ENCODE data around the gene PCNX2.

The PCNX2 gene

DNA sequence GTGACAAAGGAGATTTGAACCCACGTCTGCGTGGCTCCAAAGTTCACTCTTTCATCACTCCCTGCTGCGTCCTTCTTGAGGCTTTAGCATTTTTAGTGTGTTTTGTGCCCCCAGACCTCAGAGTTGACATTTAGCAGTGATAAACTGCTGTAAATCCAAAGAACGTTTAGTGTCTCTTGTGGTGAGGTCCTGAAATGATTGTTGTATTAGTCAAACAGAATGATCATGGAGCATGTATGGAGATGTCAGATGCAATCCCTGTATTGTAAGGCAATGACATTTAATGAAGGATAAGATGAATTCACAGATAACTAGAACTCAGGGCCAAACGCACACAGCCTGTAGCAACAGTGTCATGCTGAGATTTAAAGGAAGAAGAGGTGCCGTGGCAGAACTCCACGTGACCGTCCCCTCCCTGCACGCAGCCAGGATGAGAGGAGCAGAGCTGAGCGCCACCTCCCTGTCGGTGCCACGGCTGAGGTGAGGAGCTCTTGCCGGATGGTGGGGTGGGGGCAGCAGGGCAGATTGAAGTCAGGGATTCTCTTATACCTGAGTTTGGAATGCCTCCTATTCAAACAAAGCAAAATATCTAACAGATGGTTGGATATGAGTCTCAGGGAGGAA, 315.1 kb downstream of the PCNX2 start:
- DNase-seq = no peak

DNA sequence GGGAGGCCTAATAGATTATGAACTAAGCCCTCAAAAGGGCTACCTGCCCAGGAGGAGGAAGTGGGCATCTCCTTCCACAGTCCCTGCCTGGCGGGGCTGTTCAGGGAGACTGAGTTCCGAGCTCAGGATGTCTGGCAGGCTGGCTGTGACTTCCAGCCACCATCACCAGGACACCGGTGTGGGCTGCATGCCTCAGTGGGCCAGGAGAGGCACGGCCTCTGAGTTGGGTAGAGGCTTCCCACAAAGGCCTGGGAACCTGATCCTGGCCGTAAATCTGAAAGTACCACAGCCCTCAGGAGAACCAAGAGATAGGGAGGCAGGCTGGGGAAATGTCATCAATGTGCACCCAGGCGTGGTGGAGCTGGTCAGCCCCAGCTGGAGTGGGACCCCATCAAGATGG, 316.0 kb downstream of the PCNX2 start:
- DNase-seq = no peak

DNA sequence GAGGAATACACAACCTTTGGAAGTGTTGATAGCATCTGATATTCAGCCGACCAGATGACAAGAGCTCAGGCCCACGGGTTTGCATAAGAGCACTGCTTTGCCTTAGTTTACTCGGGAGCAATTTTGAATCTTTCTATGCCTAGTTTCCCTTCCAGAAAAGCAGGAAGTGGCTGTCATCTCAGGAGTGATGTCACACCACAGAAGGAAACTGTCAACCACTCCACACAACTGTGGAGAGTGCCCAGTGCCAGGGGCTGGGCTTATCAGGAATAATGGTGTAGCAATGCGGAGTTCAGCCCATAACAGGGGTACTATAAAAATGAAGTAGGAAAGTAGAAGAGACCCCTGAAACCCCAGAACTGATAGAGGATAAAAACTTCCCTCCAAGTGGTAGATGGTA, 316.7 kb downstream of the PCNX2 start:
- no peak for DNase-seq

DNA sequence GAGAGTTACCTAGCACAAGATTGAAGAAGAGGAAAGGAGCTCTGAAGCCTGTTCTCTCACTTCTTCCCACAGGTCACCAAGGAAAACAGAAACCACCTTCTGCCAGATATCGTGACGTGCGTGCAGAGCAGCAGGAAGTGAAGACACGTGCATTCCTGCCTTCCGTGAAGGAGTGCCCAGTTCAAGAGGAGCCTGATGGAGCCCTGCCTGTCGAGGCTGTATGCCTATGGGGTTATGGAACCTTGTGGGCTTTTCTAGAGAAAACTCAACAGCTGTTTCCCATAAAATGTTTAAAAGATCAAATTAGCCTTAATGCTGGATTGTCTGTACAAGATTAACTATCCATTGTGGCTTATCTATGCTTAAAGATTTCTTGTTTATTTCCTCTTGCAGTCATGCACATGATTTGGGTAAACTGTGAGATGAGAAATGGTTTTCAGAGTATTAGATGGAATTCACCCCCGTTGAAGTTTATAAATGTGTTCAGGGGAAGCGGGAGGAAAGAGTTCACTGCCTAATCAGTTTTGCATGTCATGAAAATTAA, 317.4 kb downstream of the PCNX2 start:
- DNase-seq = no peak

DNA sequence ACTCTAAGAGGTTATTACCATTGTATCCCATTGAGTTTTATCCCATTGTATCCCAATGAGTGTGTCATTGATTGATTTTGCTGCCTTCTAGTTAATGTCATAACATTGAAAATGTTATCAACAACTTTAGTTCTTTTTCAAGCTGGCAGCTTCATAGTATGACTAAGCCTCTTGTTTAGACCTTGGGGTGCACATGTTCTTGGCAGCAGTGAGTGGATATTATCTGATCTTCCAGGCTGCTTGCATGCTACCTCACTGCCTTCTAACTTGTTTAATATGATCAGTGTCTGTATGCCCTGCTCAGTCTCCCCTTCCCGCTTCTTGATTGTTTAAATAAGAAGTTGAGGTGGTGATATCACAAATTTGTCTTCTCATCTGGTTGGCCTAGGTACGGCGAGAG, 320.6 kb downstream of the PCNX2 start:
- no peak for DNase-seq

DNA sequence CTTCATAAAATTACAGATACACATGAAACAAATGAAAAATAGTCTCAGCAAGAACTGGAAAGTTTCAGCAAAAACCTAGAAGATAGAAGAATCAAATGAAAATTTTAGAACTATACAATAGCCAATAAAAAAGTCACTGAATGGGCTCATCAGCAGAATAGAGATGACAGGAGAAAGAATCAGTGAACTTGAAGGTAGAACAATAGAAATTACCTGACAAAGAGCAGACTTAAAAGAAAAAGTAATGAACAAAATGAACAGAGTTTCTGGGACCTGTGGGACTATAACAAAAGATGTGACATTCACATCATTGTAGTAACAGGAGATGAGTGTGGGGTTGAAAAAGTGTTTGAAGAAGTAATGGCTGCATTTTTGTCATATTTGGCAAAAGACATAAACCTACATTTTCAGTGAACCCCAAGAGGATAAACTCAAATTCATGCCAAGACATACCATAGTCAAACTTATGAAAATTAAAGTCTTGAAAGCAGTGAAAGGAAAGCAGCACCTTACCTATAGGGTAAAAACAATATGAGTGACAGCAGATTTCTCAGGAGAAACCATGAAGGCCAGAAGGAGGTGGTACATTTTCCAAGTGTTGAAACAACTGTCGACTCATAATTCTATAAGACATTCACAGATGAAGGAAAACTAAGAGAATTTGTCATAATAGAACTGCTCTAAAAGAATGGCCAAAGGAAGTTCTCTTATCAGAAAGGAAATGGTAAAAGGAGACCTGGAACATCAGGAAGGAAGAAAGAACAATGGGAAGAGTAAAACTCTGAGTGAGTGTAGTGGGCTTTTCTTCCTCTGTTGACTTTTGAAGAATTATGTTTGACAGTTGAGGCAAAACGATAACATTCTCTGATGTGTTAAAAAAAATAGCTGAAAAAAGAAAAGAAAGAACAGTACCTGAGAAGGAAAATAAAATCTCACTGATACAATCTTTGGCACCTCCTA, 321.6 kb downstream of the PCNX2 start:
- DNase-seq = no peak

DNA sequence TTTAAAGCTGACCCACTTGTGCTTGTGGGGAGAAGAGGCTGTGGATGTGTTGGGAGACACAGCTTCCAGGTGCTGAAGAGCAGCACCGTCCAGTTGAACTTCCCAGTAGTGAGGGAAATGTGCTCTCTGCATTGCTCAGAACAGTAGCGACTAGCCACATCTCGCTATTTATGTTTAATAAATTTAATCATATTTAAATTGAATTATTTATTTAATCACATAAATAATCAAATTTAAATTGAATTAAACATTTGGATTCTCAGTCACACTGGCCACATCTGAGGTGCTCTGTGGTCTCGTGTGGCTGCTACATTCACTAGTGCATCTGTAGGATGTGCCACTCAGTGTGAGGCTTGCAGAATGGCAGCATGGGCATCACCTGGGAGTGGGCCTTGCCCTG, 325.0 kb downstream of the PCNX2 start:
- no peak for DNase-seq

DNA sequence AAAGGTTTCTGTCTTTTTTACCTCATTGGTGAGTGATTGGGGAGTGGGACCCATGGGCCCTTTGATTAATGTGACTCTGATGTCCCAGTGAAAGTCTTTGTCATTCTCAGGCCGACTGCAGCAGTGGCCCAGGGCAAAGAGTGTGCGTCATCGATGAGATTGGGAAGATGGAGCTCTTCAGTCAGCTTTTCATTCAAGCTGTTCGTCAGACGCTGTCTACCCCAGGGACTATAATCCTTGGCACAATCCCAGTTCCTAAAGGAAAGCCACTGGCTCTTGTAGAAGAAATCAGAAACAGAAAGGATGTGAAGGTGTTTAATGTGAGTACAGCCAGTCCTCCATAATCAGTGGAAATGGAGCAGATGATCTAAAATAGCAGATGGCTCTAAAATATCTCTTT, 325.7 kb downstream of the PCNX2 start:
- no peak for DNase-seq

DNA sequence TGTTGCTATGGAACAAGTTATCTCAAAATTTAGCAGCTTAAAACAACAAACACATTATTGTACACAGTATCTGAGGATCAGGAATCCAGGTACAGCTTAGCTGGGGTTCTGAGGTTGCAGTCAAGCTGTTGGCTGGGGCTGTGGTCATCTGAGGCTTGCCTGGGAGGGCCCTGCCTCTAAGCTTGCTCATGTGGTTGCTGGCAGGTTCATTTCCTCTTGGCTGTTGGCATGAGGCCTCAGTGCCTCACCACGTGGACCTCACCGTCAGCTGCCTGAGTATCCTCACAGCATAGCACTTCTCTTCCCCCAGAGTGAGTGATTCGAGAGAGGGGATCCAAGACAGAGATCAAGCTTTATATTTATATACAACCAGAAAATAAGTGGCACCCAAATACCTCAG, 326.6 kb downstream of the PCNX2 start:
- DNase-seq = no peak

DNA sequence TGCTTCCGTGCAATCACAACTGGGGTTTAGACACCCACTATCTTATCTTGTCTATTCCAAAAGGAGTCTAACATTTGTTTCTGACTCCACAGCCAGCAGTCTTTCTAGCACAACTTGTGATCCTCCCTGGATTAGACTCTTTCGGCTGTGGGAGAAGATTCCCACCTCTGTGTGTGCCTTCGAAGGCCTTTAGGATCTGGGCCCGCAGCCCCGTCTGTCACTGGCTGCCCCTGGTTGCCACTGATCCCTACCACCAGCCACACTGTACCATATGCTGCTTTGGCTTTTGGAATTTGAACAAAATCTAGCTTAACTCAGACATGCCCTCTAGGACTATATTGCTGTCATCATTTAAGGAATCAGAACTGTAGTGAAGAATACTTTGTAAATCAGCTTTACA, 327.1 kb downstream of the PCNX2 start:
- DNase-seq = no peak

DNA sequence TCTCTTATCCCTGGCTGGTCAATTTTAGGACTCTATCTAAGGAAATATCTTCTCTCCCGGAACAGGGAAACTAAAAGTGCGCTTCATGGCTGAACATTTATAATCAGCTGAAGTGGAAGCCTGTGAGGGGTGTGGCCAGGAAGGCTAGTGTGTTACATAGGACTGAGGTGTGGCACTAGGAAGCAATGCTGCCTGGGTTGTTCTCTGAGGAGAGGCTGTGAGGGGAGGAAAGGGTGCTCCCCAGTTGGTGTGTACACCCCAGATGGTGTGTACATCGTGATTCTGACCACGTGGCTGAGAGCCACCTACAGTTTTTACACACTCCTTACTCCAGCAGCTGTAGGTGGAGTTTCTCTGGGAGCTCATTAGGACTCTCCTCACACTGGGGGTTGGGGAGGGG, 328.9 kb downstream of the PCNX2 start:
- no peak for DNase-seq

DNA sequence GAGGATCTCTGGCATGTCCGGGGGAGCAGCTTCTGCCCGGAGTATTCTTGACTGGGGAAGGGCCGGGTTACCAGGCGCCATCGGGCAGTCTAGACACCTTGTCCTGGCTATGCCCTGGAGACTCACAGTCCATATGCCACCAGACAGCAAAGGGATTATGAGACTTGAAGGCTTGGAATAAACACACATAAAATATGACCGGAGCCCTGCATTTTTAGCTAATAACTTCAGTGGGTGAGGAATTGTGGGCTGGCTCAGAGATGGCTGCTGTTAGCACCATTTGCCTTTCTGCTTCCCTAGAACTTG, 329.7 kb downstream of the PCNX2 start:
- DNase-seq = no peak

DNA sequence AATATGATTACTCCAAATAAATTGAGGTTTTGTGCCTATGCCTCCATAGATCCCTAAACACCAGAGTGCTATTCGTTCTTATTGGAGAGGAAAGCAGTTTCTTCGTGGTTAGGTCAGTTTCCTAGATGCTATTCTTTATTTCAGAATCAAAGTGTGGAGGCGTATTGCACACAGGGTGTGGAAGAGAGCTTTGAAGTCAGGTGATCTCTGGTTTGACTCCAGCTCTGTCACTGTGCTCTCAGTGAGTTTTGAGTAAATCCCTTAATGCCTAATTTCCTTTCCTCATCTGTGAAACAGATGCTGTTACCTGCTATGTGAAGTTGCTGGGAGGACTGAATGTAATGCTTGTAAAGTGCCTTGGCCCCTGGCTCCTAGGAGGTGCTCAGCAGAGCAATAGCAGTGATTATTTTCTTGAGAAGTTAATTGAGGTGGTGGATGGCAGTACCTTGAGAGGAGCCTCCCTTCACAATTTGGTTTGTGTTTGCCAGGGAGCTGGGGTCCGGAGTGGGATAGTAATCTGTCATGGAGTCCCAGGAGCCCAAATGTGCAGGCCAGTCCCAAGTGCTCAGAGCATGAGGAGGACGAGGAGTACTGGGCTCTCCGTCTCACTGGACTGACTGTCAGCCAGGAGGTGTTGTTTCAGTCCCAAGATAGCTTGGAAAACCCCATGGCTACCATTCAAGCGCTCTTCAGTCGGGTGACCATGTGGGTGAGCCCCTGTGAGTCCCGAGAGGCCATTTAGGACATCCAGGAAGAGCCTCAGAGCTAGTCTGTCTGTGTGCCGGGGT, 330.2 kb downstream of the PCNX2 start:
- no peak for DNase-seq

DNA sequence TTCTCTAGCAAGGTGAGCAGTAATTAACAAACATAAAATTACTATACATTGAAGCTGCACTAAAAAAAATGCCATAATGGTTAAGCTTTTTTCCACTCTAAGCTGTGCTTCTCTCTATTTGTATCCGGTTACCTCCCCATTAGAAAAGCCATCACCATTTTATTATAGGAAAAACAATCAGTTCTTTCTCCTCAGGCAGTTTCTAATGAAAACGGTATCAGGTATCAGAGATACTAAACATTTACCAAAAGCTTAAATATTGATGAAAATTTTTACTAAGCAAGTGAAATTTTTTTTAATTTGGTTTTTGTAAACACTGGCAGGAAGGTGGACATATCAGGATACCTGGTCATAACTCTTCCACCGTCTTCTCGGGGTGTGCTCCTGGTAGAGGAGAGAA, 330.9 kb downstream of the PCNX2 start:
- DNase-seq = no peak

DNA sequence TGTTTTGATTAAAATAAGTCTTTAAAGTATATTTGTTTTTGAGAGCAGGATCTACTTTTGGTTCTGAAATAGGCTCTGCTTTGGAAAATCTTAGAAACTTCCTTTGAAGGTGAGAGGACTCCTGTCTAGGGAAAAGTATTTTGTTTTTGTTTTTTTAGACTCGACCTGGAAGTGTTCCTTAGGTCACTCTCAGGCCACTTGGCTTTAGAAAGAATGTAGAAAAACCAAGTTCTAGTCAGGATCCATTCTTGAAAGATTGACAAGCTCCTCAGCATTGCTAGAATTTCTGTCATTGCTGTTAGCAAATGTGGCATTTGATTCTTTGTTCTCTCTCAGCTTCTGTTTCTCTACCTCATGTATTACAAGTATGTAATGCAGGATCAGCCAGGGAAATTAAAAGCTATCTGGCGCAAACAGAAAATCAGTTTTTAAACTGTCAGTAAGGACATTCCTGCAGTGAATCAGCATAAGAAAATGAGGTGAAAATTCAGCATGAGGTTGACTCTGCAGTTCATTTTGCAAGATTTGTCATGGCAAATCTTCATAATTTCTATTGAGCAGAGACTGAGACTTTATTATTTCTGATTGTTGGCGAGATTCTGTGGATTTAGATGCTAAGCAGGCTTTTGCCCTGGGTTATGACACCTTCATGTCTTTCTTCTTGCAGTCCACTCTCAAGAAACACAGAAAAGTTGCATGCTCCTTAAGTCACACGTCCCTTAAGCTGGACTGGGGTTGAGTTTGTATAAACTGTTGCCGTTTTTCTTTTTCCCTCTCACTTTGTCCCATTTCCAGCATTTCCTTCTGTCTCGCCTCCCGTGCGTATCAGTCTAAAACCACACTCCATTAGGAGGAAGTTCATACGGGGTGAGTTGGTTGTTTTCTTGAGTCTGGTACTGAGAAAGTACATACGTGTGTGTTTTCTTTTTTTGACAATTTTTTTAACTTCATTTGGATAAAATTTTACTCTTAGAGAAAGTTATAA, 332.5 kb downstream of the PCNX2 start:
- DNase-seq = no peak

DNA sequence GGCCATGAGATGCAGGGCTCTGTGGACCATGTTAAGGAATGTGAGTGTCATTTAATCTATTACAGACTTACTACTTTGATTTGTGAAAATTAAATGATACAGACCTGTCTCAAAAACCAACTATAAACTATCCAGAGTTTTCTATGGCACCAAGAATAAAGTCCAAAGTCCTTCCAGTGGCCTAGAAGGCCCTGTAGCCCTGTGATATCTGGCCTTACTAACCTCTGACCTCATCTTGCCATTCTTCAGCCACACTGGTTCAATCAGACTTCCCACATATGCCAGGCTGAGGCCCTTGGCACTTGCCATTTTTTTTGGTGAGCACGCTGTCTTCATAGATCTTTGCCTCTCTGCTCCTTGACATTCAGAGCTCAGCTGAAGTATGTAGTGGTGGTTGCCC, 337.5 kb downstream of the PCNX2 start:
- DNase-seq = no peak

DNA sequence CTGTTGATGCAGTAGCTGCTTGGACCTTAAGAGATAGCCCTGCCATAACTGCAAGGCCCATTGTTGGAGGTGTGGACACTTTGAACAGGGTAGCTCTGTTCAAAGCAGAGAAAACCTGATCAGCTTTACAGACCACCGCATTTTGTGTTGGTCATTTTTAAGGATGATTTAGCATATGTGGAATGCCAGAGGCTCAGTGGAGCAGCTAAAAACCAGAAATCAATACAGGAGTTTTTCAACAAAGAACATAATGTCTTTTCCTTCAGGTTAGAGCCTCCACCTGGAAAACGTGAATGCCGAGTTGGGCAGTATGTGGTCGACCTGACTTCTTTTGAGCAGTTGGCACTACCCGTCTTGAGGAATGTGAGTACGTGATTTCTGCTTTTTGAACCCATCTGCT, 339.4 kb downstream of the PCNX2 start:
- DNase-seq = no peak

DNA sequence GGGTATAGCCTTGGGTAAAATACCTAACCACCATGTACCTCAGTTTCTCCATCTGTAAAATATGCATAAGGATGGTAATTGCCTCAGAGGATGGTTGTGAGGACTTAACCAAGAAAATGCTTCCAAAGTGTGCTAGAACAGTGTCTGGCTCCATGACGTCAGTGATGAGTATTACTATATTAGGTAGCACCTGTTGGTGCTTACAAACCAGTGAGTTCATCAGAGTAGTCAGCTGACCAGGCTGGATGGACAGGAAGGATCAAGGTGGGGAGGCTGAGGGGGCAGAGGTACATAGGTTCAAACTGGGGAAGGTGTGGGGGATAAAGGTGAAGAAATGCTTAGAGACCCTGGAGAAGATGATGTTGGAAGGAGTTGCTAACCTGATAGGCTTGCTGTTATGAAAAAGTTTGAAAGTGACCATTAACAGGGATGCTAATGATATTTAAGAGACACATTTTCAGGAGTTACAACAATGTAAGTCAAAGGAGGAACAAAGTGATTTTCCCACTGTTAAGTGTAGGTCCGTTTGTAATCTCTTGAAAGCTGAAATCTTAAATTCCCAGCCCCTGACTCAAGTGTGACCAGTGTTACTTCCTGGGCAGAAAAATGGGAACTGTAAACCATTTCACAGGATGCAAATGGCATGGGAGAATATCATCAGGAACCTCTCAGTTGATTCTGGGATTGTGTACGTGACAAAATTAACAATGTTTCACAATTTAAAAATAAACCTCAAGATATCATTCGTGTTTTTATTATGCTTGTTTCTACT, 340.7 kb downstream of the PCNX2 start:
- no peak for DNase-seq

DNA sequence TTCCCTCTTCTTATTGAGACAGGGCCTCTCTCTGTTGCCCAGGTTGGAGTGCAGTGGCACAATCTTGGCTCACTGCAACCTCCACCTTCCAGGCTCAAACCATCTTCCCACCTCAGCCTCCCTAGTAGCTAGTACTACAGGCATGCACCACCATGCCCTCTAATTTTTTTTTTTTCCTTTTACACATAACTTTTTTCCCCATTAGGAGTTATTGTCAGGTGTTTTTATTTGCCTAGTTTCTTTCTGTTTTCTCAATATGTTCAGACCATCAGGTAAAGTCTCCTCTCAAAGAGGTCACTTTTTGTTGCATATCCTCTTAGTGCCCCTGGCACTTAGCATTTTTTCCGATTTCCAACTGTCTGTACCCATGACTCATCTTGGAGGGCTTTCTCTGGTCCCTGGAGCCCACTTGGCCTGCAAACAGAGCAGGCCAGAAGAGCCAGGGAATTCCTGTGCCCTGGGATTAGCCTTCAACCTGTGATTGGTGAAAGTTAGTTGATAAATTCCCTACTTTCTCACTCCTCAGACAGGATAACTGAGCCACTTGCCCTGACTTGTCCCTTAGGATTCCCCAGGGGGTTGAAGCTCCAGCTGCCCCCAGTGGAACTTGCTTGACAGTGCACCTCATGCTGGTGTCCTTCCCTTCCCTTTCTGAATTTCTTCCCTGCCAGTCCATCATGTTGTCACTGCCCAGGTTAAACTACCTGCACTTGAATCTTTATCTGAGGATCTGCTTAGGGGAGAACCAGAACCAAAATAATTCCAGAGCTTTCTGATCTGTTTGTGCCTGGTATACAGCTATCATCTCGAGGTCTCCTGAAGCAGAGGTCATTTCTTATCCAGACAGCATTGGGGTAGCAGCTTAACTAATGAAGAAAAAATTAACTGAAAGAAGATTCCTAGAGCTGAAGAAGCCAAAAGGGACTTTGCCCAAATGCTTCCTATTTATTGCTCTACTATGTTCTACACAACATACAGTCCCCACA, 342.7 kb downstream of the PCNX2 start:
- DNase-seq = no peak

DNA sequence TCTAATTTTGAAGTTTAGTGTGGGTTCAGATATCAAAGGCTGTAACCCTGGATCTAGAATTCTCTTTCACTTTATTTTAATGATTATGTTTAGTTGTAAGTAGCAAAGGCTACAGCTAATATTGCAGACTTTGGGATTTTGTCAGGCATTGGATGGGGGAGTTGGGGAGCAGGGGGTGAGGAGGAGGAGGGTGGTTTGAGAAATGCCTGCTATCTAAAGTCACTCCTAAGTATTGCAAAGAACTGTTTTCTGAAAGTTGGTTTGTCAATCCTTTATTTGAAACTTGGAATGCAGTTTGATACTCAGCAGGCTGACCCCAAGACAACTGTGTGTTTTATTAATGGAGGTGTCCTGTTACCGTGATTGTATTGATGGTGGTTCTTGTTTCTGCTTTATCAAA, 343.9 kb downstream of the PCNX2 start:
- no peak for DNase-seq
